ENCODE results near the gene LHFPL2. TPM values are rescaled to one million over a fixed set of nuclear protein-coding genes. Genes with fewer than 3 reads are reported as not detected.

Gene LHFPL2
- total and polyA plus RNA-seq, 9 of the 15 experiments (the other 6 are each of a cell fraction or from before 2014, with no cell fraction given), result 1.0 to 6.6 (median 4.6) TPM

- no peaks in the 10 kb centered on the region for H3K79me2 ChIP-seq (ENCODE audit: control insufficient read depth, insufficient read depth, low read length)
- TF ChIP-seq ARID4B (CRISPR knock-in tag; IDR thresholded peaks at IDR 0.05), result no peak
- TF ChIP-seq ZFPM2 (CRISPR knock-in tag; IDR thresholded peaks at IDR 0.05), result no peak
- TF ChIP-seq NCOA6 (IDR thresholded peaks at IDR 0.05), result no peak
- no peak for TF ChIP-seq HNRNPH1 (optimal IDR thresholded peaks at IDR 0.05; ENCODE audit: low read depth, low read length)
- TF ChIP-seq RBM15 (IDR thresholded peaks at IDR 0.05; ENCODE audit: insufficient read depth, low read length), result no peak
- no peak for TF ChIP-seq ZNF586 (CRISPR knock-in tag; conservative IDR thresholded peaks at IDR 0.05)
- no peak for TF ChIP-seq MITF (IDR thresholded peaks at IDR 0.05)
- no peak for TF ChIP-seq PHF21A (IDR thresholded peaks at IDR 0.05; ENCODE audit: borderline replicate concordance, low read depth)
- no peak for TF ChIP-seq DPF2 (IDR thresholded peaks at IDR 0.05)
- no peak for TF ChIP-seq MTA1 (IDR thresholded peaks at IDR 0.05; ENCODE audit: borderline replicate concordance)
- TF ChIP-seq U2AF2 (optimal IDR thresholded peaks at IDR 0.05; ENCODE audit: low read depth, low read length), result no peak
- no peak for TF ChIP-seq SREBF1 (IDR thresholded peaks at IDR 0.05; ENCODE audit: borderline replicate concordance, low read depth, low read length)
- no peak for TF ChIP-seq GTF2F1 (IDR thresholded peaks at IDR 0.05; ENCODE audit: low read depth, low read length)
- TF ChIP-seq TAF7 (tag; IDR thresholded peaks at IDR 0.05), result no peak
- TF ChIP-seq ZNF507 (tag; conservative IDR thresholded peaks at IDR 0.05), result no peak
- TF ChIP-seq SUPT5H (IDR thresholded peaks at IDR 0.05), result no peak
- TF ChIP-seq ZNF644 (tag; IDR thresholded peaks at IDR 0.05; ENCODE audit: low read depth), result no peak
- no peak for TF ChIP-seq SPI1 (IDR thresholded peaks at IDR 0.05; ENCODE audit: borderline replicate concordance, low read depth, low read length)
- TF ChIP-seq TEAD2 (tag; IDR thresholded peaks at IDR 0.05), result no peak
- no peak for TF ChIP-seq ZNF23 (CRISPR knock-in tag; IDR thresholded peaks at IDR 0.05)
- H3K4me1 ChIP-seq (replicated peaks in 1 of 2; ENCODE audit: control insufficient read depth in 2 of 2, insufficient read depth in 2 of 2, low read length in 2 of 2), result no peaks in the 10 kb centered on the region
- WGBS (ENCODE audit: insufficient coverage, low coverage, missing lambda C conversion rate), result 28% methylated on average over 5 of the region's 5 CpGs
- H4K20me1 ChIP-seq (replicated peaks; ENCODE audit: control insufficient read depth, insufficient read depth, low read length), result 0 out of 2 replicates have a peak, but pooled peaks cover 5% of the 10 kb centered on the region
- BruUV-seq (replicated peaks), result no TSS peak
- CTCF ChIA-PET (ENCODE audit: low intra/inter-chr PET ratio), result interaction anchor here (0.6 kb wide), 1 partner anchor 388 kb away, joined by 3 read pairs; no protein-coding TSS in a partner anchor
- POLR2A ChIA-PET, result interaction anchor here (0.7 kb wide), 1 partner anchor 54 kb away, joined by 3 read pairs; no protein-coding TSS in a partner anchor
- no peaks in the 10 kb centered on the region for H3K36me3 ChIP-seq (ENCODE audit: control insufficient read depth, insufficient read depth, low read length)
- no peak overlapping the region for H3K9ac ChIP-seq (ENCODE audit: insufficient read depth in 1 of 2, low read depth in 2 of 2, low read length in 2 of 2)
- no peak overlapping the region for H2AFZ ChIP-seq (ENCODE audit: low read depth, low read length)
- in situ Hi-C loops (cut with MboI), result no loop called here
- no peak overlapping the region for H3K4me3 ChIP-seq
- intact Hi-C loops (cut with micrococcal nuclease), result no loop called here
- no peaks in the 10 kb centered on the region for H3K9me1 ChIP-seq (ENCODE audit: control insufficient read depth, insufficient read depth, low read length)
- no peak overlapping the region for H3K27ac ChIP-seq (ENCODE audit: extremely low read depth, low read depth, low read length)
- FAIRE-seq (peak; percentile 26), ATAC-seq (no peak), DNase-seq (ENCODE audit: extremely low read depth in 1 of 4, low spot score in 3 of 4) (no peak)
- H3K4me2 ChIP-seq (ENCODE audit: insufficient read depth, low read length), result no peak overlapping the region
- no peaks in the 10 kb centered on the region for H3K9me3 ChIP-seq (replicated peaks; ENCODE audit: control insufficient read depth, insufficient read depth, low read depth, low read length)
- no peaks in the 10 kb centered on the region for H3K27me3 ChIP-seq (ENCODE audit: control insufficient read depth in 2 of 2, insufficient read depth in 2 of 2, low read length in 2 of 2)
Observed at GRCh38 chr5:78557601-78558000, 91.0 kb downstream of the LHFPL2 start.

Data from K562 (cell line).